GM06990 (cell line): ENCODE results near the gene ENOX1.

Source experiments
- DNase-seq: peaks from one replicate; pipeline ENCODE4 v3.0.0-alpha.2; 2011; ENCODE audit not compliant: insufficient read length; ENCODE audit errors: extremely low read depth
- H3K27me3 ChIP-seq: replicated peaks from 2 replicates; pipeline ENCODE4 v1.6.0; 2011; ENCODE audit warnings: low read length; ENCODE audit not compliant: control insufficient read depth, insufficient read depth
- H3K36me3 ChIP-seq: 2 replicates; pipeline ENCODE4 v1.5.1; 2011; ENCODE audit warnings: low read length; ENCODE audit not compliant: control insufficient read depth, insufficient read depth
- H3K4me3 ChIP-seq: replicated peaks from 2 replicates; pipeline ENCODE4 v1.5.1; 2011; ENCODE audit warnings: low read depth, mild to moderate bottlenecking, control low read depth, low read length
- TF ChIP-seq, protein P1 (sequence below): IDR thresholded peaks from 2 replicates; pipeline ENCODE4 v1.5.1; 2011; ENCODE audit warnings: low read length, control low read depth, mild to moderate bottlenecking, inconsistent platforms; ENCODE audit not compliant: insufficient read depth, poor library complexity, severe bottlenecking

The ENOX1 gene

GRCh38 chr13:43764349-43764748 is 22.4 kb downstream of the ENOX1 start:
- H3K4me3 ChIP-seq, result no peak overlapping the region
- TF ChIP-seq, protein P1, sequence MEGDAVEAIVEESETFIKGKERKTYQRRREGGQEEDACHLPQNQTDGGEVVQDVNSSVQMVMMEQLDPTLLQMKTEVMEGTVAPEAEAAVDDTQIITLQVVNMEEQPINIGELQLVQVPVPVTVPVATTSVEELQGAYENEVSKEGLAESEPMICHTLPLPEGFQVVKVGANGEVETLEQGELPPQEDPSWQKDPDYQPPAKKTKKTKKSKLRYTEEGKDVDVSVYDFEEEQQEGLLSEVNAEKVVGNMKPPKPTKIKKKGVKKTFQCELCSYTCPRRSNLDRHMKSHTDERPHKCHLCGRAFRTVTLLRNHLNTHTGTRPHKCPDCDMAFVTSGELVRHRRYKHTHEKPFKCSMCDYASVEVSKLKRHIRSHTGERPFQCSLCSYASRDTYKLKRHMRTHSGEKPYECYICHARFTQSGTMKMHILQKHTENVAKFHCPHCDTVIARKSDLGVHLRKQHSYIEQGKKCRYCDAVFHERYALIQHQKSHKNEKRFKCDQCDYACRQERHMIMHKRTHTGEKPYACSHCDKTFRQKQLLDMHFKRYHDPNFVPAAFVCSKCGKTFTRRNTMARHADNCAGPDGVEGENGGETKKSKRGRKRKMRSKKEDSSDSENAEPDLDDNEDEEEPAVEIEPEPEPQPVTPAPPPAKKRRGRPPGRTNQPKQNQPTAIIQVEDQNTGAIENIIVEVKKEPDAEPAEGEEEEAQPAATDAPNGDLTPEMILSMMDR, result no peak
- no peaks in the 10 kb centered on the region for H3K27me3 ChIP-seq
- DNase-seq, result no peak
- H3K36me3 ChIP-seq, result no peaks in the 10 kb centered on the region

DNA sequence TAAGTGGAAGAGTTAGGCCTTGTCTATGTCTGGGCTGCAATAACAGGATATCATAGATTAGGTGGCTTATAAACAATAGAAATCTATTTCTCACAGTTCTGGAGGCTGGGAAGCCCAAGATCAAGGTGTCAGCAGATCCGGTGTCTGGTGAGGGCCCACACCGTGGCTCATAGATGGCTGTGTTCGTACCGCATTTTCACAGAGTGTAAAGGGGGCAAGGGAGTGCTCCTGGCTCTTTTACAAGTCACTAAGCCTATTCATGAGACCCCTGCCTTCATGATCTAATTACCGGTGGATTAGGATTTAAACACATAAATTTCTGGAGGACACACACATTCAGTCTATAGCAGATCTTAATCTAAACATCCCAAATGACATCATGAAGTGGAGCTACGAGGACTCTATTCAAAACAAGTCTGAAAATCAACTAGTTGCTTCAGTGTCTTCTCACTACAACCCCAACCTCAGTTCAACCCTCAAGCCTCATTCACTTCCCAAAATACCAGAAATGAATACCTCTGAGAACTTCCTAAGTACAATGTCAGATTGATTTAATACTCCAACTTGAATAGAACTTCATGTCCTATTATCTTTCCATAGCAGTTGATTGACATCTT is 23.5 kb downstream of the ENOX1 start:
- TF ChIP-seq, protein P1, result no peak
- DNase-seq, result no peak
- Histone ChIP-seq H3K36me3 (no peaks in the 10 kb centered on the region), H3K27me3 (no peaks in the 10 kb centered on the region), H3K4me3 (no peak overlapping the region)

- TF ChIP-seq, protein P1, result no peak
- DNase-seq, result no peak
- no peak overlapping the region for H3K4me3 ChIP-seq
Measured at GRCh38 chr13:43761616-43762315, 25.0 kb downstream of the ENOX1 start.

DNA sequence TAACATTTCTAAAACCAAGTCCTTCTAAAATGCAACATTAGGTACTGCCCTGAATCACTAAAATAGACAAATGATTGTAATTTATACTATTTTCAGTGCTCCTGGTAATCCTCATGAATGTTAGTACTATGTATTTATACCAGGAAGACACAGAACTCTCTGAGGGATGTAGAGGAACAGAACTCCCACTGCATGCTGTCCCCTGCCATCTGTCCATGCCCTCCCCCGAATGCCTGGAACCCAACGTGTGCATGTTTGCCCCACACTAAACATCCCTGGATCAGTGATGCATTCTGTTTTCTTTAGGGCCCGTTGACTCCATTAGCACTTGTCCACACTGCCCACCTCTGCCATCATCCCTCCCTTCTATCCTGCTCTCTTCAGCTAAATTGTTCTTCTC is 26.5 kb downstream of the ENOX1 start:
- Histone ChIP-seq H3K4me3 (no peak overlapping the region), H3K36me3 (no peaks in the 10 kb centered on the region), H3K27me3 (no peaks in the 10 kb centered on the region)
- TF ChIP-seq, protein P1, result no peak
- no peak for DNase-seq

More at GRCh38 chr13:43761616-43762315, 25.0 kb downstream of the ENOX1 start:
- Histone ChIP-seq H3K36me3 (no peaks in the 10 kb centered on the region), H3K27me3 (no peaks in the 10 kb centered on the region)

GRCh38 chr13:43758834-43759233 is 27.9 kb downstream of the ENOX1 start:
- no peaks in the 10 kb centered on the region for H3K27me3 ChIP-seq

More at GRCh38 chr13:43758834-43759233, 27.9 kb downstream of the ENOX1 start:
- DNase-seq, result no peak
- H3K36me3 ChIP-seq, result no peaks in the 10 kb centered on the region
- TF ChIP-seq, protein P1, result no peak
- no peak overlapping the region for H3K4me3 ChIP-seq
